Measurements from ENCODE around the gene SLC24A4.

Gene SLC24A4

DNA sequence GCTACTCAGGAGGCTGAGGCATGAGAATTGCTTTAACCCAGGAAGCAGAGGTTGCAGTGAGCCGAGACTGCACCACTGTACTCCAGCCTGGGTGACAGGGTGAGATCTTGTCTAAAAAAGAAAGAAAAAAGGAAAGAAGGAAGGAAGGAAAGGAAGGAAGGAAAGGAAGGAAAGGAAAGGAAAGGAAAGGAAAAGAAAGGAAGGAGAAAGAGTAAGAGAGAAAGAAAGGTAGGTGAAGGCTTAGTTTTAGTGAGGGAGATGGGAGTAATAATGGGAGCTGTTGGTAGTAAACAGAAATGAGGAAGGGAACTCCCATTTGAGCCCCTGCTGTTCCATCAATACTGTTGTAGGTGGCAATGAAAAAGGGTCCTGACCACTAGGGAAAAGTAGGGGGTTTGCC is 28.8 kb downstream of the SLC24A4 start:
- TF ChIP-seq, protein P1, sequence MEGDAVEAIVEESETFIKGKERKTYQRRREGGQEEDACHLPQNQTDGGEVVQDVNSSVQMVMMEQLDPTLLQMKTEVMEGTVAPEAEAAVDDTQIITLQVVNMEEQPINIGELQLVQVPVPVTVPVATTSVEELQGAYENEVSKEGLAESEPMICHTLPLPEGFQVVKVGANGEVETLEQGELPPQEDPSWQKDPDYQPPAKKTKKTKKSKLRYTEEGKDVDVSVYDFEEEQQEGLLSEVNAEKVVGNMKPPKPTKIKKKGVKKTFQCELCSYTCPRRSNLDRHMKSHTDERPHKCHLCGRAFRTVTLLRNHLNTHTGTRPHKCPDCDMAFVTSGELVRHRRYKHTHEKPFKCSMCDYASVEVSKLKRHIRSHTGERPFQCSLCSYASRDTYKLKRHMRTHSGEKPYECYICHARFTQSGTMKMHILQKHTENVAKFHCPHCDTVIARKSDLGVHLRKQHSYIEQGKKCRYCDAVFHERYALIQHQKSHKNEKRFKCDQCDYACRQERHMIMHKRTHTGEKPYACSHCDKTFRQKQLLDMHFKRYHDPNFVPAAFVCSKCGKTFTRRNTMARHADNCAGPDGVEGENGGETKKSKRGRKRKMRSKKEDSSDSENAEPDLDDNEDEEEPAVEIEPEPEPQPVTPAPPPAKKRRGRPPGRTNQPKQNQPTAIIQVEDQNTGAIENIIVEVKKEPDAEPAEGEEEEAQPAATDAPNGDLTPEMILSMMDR (IDR thresholded peaks at IDR 0.05; ENCODE audit: low read depth, low read length) = no peak
- no peak overlapping the region for H3K4me3 ChIP-seq (ENCODE audit: low read depth, low read length)

DNA sequence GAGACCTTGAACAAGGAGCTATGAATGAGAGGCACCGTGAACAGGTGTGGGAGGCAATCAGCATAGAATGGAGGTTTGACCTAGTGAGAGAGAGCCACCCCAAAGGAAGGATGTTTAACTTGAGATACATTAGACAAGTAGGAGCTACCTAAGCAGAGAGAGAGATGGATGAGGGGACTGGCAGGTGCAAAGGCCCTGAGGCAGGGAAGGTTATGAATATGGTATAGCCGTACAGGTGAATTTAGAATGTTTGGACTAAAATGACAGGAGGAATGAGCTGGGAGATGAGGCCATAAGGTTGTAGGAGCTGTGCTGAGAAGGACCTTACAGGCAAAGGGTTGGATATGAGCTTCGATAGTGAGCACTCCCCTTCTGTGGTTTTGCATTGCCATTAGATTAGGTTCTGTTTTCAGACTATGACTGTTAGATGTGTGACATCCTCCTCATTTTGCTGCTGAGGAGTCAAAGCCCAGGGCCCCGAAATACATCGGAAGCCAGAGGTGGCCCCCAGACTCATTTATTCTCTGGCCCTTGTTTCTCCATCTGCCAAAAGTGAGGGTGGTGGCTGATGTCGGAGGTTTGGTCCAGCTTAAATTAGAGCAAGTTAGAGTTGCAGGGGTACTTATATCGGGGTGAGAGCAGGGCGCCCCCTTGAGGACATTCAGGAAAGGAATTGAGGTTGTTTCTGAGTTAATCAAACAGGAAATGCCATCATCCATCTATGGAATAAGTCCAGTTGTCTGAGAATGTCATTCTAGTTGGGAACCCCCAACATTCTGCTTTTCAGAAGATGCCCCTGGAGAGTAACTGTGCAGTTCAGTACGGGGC is 29.4 kb downstream of the SLC24A4 start:
- no peak overlapping the region for H3K4me3 ChIP-seq (ENCODE audit: low read depth, low read length)
- TF ChIP-seq, protein P1 (IDR thresholded peaks at IDR 0.05; ENCODE audit: low read depth, low read length) = peak; percentile 25; the same call in 1 of the 2 replicates

DNA sequence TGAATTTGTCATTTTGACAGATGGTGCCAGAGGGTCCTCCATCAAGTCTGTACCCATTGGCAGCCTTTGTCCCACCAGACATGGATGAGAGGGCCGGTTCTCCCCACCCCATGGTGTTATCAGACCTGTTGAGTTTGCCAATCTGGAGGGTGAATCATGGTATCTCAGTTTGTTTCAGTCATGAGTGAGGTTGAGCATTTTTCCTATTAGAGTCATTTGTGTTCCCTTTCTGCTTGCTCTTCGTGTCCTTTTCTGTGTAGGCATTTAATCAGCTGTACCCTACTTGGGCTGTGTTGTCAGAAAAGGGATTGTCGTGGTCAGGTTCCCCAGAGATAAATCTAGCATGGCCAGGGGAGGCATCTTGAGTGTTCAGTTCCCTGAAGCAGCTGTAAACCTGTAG is 30.5 kb downstream of the SLC24A4 start:
- H3K4me3 ChIP-seq (ENCODE audit: low read depth, low read length) = no peak overlapping the region
- TF ChIP-seq, protein P1 (IDR thresholded peaks at IDR 0.05; ENCODE audit: low read depth, low read length) = no peak

DNA sequence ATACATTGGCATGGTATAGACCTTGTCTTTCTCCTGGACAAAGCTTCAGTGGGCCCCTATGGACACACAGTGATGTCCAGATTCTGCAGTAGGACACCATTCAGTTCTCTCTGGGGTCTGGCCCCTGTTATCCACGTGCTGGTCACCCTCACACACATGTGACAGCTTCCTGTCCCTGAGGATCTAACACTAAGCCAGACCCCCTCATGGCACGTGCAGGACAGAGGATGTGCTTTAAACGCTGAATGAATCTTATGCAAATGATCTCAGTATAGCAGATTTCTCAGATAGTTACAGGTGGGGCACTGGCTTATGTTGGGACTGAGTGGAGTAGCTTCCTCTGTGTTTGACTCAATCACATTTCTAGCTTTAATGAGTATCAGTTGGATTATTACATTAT is 33.7 kb downstream of the SLC24A4 start:
- H3K4me3 ChIP-seq (ENCODE audit: low read depth, low read length) = no peak overlapping the region
- TF ChIP-seq, protein P1 (IDR thresholded peaks at IDR 0.05; ENCODE audit: low read depth, low read length) = no peak

DNA sequence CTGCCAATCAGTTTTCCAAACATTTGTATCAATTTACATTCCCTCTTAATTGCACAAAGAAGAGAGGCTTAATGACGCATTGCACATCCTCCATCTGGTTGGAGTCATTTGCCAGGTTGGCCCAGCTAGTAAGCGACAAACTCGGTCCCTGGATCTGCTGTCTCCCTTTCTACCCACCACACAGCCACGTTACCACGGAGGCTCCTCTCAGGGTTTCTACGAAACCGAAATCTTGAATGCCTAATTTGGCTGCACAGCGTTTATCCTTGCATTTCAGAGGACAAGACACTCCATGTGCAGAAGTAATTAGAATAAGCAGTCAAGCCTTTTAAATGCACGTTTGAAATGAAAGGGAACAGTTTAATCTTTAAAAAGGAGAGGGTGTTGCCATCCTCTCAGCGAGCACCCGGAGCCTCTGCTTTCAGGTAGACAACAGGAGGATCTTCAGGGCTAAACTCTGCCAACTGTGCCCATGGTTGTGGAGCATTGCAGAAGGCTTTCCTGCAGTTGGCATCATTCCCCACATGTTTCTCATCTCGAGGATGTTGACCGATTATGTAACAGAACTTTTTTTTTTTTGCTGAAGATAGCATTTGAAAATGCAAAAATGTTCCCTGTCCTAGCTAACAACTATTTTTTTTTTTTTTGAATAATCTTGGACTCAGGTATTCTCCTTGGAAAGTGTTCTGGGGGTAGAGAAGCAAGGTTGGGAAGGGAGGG is 37.8 kb downstream of the SLC24A4 start:
- H3K4me3 ChIP-seq (ENCODE audit: low read depth, low read length) = no peak overlapping the region
- TF ChIP-seq, protein P1 (IDR thresholded peaks at IDR 0.05; ENCODE audit: low read depth, low read length) = no peak

DNA sequence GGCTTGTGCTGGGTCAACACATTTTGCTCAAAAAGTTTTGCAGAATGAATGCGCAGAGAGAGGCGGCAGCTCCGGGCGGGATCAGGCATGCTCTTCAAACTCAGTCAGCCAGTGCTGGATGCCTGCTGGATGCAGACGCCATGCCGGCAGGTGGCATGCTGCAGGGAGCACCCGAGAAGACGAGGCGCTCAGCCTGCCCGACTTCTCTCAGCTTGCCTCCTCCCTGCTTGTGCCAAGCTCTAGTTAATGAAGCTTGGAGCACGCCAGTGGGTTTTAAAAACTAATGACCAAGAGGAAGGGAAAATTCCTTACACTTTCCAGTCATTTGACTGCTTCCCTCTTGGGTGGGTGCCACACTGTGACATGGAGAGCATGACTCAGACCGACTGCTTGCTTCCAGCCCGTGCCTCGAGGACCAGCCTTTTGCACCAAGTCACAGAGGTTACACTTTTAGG is 39.8 kb downstream of the SLC24A4 start:
- no peak overlapping the region for H3K4me3 ChIP-seq (ENCODE audit: low read depth, low read length)
- TF ChIP-seq, protein P1 (IDR thresholded peaks at IDR 0.05; ENCODE audit: low read depth, low read length) = no peak

DNA sequence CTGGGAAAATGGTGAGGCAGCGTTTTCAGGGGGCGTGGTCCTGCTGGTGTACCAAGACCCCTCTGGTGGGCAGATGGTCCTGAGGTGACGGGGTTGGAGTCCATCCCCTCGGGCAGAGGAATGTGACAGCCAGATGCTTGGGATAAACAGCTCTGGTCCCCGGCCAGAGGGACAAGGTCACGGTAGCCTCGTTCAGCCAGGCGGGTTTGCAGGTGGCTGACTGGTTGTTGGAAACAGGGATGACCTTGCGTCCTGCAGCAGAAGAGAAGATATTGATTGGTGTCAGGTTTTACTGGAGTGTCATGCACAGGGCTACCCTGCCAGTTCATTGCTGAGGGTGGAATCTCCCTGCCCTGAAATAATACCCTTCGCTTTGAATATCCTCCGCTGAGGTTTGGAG is 43.3 kb downstream of the SLC24A4 start:
- TF ChIP-seq, protein P1 (IDR thresholded peaks at IDR 0.05; ENCODE audit: low read depth, low read length) = no peak

More for the DNA sequence above, 43.3 kb downstream of the SLC24A4 start:
- H3K4me3 ChIP-seq (ENCODE audit: low read depth, low read length) = no peak overlapping the region
